ENCODE measurements around the gene CD151.

Gene CD151

GRCh38 chr11:843818-844692 is 11.3 kb downstream of the CD151 start:
- no peak for DNase-seq

DNA sequence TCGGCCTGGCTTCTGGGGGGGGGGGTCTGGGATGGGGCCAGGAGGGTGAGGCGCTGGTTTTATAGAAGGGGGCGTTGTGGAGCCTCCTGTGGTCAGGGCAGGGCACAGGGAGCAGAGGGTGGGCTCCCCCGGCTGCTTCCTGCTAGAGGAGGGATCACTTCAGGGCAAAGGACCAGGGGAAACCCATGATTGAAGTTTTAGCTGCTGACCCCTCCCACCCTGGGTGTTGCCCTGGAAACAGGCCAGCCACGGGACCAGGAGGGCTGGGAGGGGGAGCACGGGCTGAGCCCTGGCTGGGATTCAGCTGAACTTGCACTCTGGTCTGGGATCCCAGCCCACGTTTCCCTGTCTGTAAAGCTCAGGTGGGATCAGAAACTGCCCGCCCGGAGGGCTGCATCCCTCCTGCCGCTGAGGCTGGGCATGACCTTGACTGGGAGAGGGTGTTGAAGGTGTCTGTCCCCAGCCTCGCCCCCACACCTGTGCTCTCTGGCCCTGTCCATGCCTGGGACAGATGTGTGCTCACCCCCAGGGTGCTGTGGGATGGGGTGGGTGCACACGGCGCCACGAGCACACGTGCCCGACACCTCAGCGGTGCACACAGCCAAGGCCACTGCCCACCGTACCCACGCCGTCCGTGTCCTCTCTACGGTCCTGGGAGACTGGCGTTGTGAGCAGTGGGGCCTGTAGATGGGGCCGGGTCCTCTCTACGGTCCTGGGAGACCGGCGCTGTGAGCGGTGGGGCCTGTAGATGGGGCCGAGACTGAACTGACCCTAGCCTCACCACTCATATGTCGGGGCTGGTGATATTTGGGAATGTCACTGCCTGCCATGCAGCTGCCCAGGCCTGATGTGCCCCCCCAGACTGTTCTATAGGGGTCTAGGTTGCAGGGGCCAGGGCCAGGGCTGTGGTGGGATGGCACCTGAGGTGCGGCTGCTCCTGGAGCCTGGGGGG is 12.2 kb downstream of the CD151 start:
- DNase-seq = no peak

GRCh38 chr11:845872-846495 is 13.2 kb downstream of the CD151 start:
- no peak for DNase-seq

GRCh38 chr11:846496-847098 is 13.8 kb downstream of the CD151 start:
- DNase-seq = no peak

DNA sequence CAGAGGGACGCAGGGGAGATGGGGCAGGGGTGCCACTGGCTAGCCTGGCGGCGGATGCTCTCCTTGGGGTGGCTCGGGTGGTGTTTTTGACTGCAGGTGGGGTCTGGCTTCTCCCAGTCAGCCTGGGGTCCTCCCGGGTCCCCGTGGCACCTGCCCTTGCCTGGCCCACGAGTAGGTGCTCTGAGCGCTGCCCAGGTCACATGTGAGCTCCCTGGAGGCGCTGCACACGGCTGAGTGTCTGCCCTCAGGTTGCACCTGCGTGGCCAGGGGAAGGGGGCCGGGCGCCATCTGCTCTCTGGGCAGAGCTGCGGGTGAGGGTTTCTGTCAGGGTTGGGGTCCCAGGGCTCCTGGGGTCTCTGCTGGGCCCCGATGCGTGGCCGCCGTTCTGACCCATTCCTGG is 15.1 kb downstream of the CD151 start:
- no peak for DNase-seq

DNA sequence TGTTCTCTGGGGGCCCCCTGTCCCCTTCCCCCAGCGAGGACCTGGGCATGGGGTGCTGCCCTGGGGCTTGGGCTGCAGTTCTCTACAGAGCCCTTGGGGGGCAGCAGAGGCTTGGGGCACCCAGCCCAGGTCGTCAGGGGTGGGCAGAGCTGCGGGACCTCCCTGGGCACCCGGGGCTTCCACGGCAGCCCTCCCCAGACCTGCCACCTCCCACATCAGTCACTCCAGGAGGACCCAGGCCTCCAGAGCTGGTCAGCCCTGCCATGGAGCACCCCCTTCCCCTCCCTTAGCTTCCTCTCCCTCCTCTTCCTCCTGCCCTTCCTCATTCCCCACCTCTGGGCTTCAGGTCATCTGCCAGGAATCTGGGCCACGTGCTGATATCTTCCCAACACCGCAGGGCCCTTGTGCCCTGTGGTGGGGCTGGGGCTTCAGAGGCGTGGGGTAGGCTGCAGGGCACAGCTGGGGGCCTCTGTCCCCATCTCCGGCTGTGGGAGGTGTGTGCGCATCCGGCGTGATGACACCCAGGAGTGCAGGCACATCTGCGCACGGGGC is 15.7 kb downstream of the CD151 start:
- DNase-seq = no peak

- no peak for DNase-seq
Observed at GRCh38 chr11:849104-849824, 16.5 kb downstream of the CD151 start.

DNA sequence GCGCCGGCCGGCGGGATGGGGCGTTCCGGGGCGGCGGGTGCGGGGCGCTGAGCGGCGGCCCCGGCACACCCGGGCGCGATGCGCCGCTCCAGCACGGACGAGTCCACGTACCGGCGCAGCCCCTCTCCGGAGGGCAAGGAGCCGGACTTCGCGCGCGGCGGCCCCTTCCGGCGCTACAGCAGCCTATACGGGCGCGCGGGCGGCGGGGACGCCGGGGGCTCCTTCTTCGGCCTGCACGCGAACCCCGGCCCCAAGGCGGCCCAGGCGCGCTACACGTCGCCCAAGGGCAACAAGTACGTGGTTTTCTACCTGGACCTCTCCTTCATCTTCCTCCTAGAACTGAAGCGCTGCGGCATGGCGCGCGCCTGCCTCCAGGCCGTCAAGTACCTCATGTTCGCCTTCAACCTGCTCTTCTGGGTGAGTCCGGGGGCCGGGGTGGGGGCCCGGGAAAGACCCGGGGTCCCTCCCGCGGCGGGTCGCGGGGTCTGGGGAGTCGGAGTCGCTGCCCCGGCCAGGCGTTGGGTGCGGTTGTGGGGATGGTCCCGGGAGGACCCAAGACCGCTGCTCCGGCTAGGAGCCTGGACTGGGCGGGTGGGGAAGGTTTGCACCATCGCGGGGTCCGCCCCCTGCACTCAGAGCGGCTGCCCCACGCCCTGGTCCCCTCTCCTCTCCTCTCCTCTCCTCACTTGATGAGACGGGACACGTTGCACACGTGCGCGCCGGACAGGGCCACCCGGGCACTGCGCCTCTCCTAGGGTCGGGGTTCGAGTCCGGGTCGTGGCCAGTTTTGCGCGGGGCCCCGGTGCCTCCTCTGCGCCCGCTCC is 17.4 kb downstream of the CD151 start:
- no peak for DNase-seq

DNA sequence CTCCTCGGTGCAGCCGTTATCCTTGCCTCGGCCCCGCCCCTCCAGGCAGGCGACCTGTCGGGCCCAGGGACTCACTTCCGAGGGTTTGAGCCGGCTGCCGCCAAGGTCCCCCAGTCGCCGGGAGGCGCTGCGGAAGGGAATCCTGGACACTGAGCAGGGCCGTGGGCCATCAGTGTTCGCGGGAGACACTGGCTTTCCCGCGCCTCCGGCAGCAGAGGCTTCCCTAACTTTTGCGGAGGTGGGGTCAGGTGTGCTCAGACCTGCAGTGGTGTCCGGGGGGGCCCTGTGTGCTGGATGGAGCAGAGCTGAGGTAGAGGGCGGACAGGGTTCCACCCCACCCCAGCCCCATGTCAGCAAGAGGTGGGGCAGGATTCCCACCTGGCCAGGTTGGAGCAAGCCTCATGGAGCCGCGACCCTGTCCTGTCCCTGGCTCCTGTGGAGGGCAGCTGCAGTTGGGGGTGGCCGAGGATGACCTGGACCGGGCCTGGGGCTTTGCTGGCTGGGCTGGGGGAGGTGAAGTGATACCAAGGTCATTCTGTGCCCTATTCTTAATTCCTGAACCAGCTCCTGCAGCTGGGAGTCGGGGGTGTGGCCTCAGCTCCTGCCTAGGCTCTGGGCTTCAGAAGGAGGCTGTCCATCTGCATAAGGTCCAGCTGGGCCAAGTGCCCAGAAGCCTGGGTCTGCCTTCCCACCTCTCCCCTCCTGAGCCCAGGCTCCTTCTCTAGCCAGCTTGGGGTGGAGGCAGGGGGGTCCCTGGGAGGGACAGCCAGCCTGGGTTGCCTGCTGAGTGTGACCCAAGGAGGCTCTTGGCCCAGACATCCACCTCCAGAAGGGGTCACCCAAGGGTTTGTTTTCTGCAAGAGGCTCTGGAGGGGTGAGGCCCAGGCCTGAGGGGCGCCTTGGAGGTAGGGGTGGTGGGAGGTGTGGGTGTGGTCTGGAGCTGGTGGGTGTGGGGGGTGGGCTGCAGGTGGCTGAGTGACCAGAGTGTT is 18.3 kb downstream of the CD151 start:
- no peak for DNase-seq

DNA sequence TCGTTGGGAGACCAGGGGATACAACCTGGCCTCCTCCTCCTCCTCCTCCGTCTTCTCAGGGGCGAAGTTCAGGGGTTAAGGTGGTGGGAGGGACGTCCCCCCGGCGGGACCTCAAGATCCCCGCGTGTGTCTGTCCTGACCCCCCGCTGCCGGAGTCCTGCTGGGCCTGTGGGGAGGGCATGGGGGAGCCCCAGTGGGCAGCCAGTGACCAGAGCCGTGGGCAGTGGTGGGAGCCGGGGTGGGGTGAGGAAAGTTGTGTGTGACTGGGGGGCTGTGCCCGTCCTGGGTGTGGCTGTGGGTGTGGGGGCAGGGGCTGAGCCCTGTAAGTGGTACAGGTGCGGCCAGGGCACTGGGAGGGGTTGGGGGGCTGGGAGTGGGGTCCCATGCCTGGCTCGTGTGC is 20.0 kb downstream of the CD151 start:
- DNase-seq = no peak

GRCh38 chr11:853682-854448 is 21.1 kb downstream of the CD151 start:
- DNase-seq = no peak

GRCh38 chr11:854601-855329 is 22.0 kb downstream of the CD151 start:
- no peak for DNase-seq

- DNase-seq = no peak
Observed at GRCh38 chr11:855330-855674, 22.6 kb downstream of the CD151 start.

DNA sequence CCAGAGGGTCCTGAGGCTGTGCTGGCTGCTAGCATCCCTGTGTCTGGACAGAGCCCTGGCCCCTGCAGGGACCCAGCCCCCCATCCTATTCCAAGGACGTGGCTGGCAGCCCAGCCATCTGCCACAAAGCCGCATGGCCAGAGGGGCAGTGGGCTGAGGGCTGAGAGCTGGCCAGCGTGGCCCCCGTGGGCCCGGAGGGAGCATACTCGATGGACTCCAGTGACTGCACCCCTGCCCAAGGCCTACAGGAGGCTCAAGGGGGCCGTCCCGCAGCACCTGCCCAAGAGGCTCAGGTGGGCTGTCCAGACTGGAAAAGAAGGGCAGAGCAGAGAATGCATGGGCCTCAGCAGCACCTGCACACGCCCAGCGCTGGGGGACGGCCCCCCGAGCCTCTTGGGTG is 23.0 kb downstream of the CD151 start:
- DNase-seq = no peak

GRCh38 chr11:856397-856796 is 23.6 kb downstream of the CD151 start:
- no peak for DNase-seq

DNA sequence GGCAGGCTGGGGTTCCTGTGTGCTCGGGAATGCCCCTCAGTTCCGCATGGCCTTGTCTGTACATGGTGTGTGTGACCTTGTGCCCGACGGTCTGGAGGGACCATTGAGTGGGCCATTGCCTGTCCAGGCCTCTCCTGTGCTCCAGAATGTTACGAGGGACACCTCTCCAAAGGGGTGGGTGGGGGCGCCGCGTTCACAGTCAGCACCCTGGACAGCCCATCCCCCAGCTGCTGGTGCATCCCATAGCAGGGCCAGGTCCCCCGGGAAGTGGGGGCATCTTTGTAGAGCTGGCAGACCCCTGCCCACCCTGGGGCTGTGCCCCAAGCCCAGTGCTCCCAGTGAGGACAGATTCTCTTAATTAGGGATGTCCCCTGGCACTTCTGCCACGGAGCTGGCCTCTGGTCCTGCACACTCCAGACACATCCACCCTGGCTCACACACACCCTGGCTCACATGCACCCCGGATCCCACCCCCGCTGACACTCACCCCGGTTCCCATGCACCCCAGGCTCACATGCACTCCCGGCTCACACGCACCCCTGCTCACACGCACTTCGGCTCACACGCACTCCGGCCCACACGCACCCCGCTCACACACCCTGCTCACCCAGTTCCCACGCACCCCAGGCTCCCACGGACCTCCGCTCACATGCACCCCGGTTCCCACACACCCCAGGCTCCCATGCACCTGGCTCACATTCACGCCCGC is 25.5 kb downstream of the CD151 start:
- no peak for DNase-seq

- no peak for DNase-seq
Observed at GRCh38 chr11:858762-859339, 26.1 kb downstream of the CD151 start.
